ENCODE data around the gene NLK. TPM values are rescaled to one million over a fixed set of nuclear protein-coding genes. Genes with fewer than 3 reads are reported as not detected.

NLK gene
- total and polyA plus RNA-seq, 2 donors (not counting 1 experiment from before 2014, with no cell fraction given): 12.7 to 24.8 TPM

DNA sequence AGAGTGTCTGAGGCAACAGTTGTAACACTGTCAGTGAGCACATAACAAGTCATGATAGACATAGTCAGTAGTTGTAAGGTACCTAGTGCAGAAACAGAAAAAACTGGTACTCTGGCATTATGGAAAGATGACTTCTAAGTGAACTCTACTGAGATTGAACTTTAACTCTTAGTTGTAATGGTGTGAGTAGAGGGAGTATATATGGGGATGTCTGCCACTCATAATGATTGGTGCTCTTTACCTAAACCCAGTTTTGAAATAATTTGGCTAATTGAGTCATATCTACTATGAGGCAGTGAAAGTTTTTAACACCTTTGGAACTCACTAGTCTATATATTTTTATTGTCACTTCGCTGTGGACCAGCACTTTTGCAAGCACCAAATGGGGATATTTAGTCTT is 6.6 kb downstream of the NLK start:
- Histone ChIP-seq H3K9me3 (ENCODE audit: control extremely low read depth in 1 of 3, control insufficient read depth in 2 of 3, insufficient read depth in 1 of 3, low read length in 2 of 3) (no peaks in the 10 kb centered on the region), H3K27ac (ENCODE audit: low read length in 2 of 2) (no peak overlapping the region), H4K20me1 (ENCODE audit: control insufficient read depth, insufficient read depth, low read length, poor library complexity, severe bottlenecking) (peaks cover 16% of the 10 kb centered on the region), H3K27me3 (replicated peaks in 1 of 4; ENCODE audit: control extremely low read depth in 1 of 4, control insufficient read depth in 3 of 4, insufficient read depth in 4 of 4, low read length in 3 of 4) (no peaks in the 10 kb centered on the region), H3K4me2 (replicated peaks; ENCODE audit: low read depth, low read length, poor library complexity, severe bottlenecking) (no peak overlapping the region), H3K79me2 (ENCODE audit: control insufficient read depth, insufficient read depth, low read length) (peaks cover 97% of the 10 kb centered on the region), H3K9ac (ENCODE audit: low read length) (no peak overlapping the region), H3K4me1 (ENCODE audit: control insufficient read depth in 2 of 2, insufficient read depth in 2 of 2, low read length in 2 of 2) (peaks cover 31 to 45% of the 10 kb centered on the region in 2 donors), H3K4me3 (ENCODE audit: control extremely low read depth in 1 of 5, extremely low read depth in 1 of 5, insufficient read depth in 1 of 5, low read depth in 2 of 5, low read length in 4 of 5) (no peak overlapping the region), H3K36me3 (replicated peaks in 1 of 2; ENCODE audit: control extremely low read depth in 1 of 2, control insufficient read depth in 1 of 2, extremely low read depth in 1 of 2, insufficient read depth in 2 of 2, low read length in 1 of 2) (no peaks in the 10 kb centered on the region), H2AFZ (ENCODE audit: insufficient read depth, low read depth, low read length, poor library complexity, severe bottlenecking) (no peak overlapping the region)
- ChIA-PET POLR2A (no interaction called here), CTCF (no interaction called here)
- Mint-ChIP-seq H3K4me3 (no peak overlapping the region), H3K27me3 (no peaks in the 10 kb centered on the region), H3K9me3 (ENCODE audit: insufficient read depth) (no peaks in the 10 kb centered on the region), H3K4me1 (peaks cover 72% of the 10 kb centered on the region), H3K27ac (no peak overlapping the region)
- intact Hi-C loops (cut with micrococcal nuclease): loop anchor here (10.0 kb wide), 1 partner anchor 104 kb away; no protein-coding TSS in a partner anchor
- WGBS (ENCODE audit: insufficient coverage): no CpG with 5 or more reads among the region's 1 CpG
- ATAC-seq (ENCODE audit: low read depth): no peak
- no peak for TF ChIP-seq EZH2 (IDR thresholded peaks at IDR 0.05; ENCODE audit: borderline replicate concordance, insufficient read depth, low read depth, low read length, poor library complexity, severe bottlenecking)
- TF ChIP-seq, protein P1, sequence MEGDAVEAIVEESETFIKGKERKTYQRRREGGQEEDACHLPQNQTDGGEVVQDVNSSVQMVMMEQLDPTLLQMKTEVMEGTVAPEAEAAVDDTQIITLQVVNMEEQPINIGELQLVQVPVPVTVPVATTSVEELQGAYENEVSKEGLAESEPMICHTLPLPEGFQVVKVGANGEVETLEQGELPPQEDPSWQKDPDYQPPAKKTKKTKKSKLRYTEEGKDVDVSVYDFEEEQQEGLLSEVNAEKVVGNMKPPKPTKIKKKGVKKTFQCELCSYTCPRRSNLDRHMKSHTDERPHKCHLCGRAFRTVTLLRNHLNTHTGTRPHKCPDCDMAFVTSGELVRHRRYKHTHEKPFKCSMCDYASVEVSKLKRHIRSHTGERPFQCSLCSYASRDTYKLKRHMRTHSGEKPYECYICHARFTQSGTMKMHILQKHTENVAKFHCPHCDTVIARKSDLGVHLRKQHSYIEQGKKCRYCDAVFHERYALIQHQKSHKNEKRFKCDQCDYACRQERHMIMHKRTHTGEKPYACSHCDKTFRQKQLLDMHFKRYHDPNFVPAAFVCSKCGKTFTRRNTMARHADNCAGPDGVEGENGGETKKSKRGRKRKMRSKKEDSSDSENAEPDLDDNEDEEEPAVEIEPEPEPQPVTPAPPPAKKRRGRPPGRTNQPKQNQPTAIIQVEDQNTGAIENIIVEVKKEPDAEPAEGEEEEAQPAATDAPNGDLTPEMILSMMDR (IDR thresholded peaks at IDR 0.05): no peak
- no peak for DNase-seq

DNA sequence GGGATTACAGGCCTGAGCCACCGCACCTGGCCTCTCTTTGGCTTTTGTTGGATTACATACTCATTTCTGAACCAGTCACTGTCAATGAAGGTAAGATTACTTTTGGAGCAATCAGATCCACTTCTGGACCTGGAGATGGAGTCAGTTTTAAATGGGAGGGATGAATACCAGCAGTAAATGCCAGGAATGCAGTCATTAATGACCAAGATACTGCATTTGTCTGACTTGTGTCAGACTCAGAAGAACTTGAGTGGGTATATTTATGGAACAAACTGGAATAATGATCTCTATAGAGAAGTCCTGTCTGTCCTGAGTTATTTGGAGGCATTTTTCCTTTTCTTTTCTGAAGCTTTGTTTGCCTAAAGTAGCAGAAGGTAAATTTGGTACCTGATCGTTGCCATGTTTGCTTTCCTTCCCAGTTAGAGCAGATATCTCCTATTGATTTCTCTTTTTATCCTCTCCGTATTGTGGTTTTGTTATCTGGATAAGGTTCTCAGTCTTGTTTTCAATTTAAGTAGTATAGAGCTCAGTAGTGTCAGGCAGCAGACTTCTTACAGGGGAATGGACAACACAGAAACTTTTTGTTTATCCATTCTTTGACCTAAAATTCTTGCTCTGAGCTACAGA is 10.7 kb downstream of the NLK start:
- H3K27me3 Mint-ChIP-seq: no peaks in the 10 kb centered on the region
- CTCF ChIA-PET: interaction anchor here (1.0 kb wide), 1 partner anchor 23 kb away, joined by 4 read pairs; no protein-coding TSS in a partner anchor
- Histone ChIP-seq H3K79me2 (ENCODE audit: control insufficient read depth, insufficient read depth, low read length) (peaks cover 97% of the 10 kb centered on the region), H3K4me3 (ENCODE audit: control extremely low read depth in 1 of 5, extremely low read depth in 1 of 5, insufficient read depth in 1 of 5, low read depth in 2 of 5, low read length in 4 of 5) (no peak overlapping the region), H3K9me3 (ENCODE audit: control extremely low read depth in 1 of 3, control insufficient read depth in 2 of 3, insufficient read depth in 1 of 3, low read length in 2 of 3) (no peaks in the 10 kb centered on the region), H3K27ac (ENCODE audit: low read length in 2 of 2) (peak overlapping the region in 1 of 2 donors; percentile 13), H3K4me2 (replicated peaks; ENCODE audit: low read depth, low read length, poor library complexity, severe bottlenecking) (peak overlapping the region; percentile 7), H3K9ac (ENCODE audit: low read length) (no peak overlapping the region), H3K4me1 (ENCODE audit: control insufficient read depth in 2 of 2, insufficient read depth in 2 of 2, low read length in 2 of 2) (peaks cover 13 to 15% of the 10 kb centered on the region in 2 donors), H4K20me1 (ENCODE audit: control insufficient read depth, insufficient read depth, low read length, poor library complexity, severe bottlenecking) (peaks cover 16% of the 10 kb centered on the region), H3K36me3 (replicated peaks in 1 of 2; ENCODE audit: control extremely low read depth in 1 of 2, control insufficient read depth in 1 of 2, extremely low read depth in 1 of 2, insufficient read depth in 2 of 2, low read length in 1 of 2) (no peaks in the 10 kb centered on the region), H2AFZ (ENCODE audit: insufficient read depth, low read depth, low read length, poor library complexity, severe bottlenecking) (no peak overlapping the region), H3K27me3 (replicated peaks in 1 of 4; ENCODE audit: control extremely low read depth in 1 of 4, control insufficient read depth in 3 of 4, insufficient read depth in 4 of 4, low read length in 3 of 4) (no peaks in the 10 kb centered on the region)
- POLR2A ChIA-PET: no interaction called here
- peak overlapping the region; percentile 3 for H3K27ac Mint-ChIP-seq
- no peaks in the 10 kb centered on the region for H3K9me3 Mint-ChIP-seq (ENCODE audit: insufficient read depth)
- TF ChIP-seq EZH2 (IDR thresholded peaks at IDR 0.05; ENCODE audit: borderline replicate concordance, insufficient read depth, low read depth, low read length, poor library complexity, severe bottlenecking): no peak
- TF ChIP-seq, protein P1 (IDR thresholded peaks at IDR 0.05): no peak
- intact Hi-C loops (cut with micrococcal nuclease): no loop called here
- ATAC-seq (ENCODE audit: low read depth) (no peak), DNase-seq (no peak)
- H3K4me1 Mint-ChIP-seq: peaks cover 62% of the 10 kb centered on the region
- WGBS (ENCODE audit: insufficient coverage): no CpG with 5 or more reads among the region's 3 CpGs
- peak overlapping the region; percentile 13 for H3K4me3 Mint-ChIP-seq

Data from B cell (primary cell).